KBM-7 (cell line): ENCODE results near the gene KCNJ12.
"Not testable (repeated sequence)": the region's sequence is repeated elsewhere in the genome, so short reads cannot be mapped to it uniquely, and the experiment has no call there.

Source experiments
- DNase-seq: peaks from one replicate; pipeline ENCODE4 v3.0.0-alpha.2; 2015
- in situ Hi-C: fragments of 300-500 bp; cut with MboI; formaldehyde crosslinking; loops from 2 replicates; pipeline ENCODE4 v1.14.3; 2020; ENCODE audit warnings: low sequenced_read_pairs, low pct_unique_long_range_greater_than_20kb, mixed read lengths

Gene KCNJ12

GRCh38 chr17:21378553-21378952 lies 2.4 kb downstream of the KCNJ12 start:
- in situ Hi-C loops = no loop called here
- DNase-seq = no peak

GRCh38 chr17:21379080-21379711 lies 3.0 kb downstream of the KCNJ12 start:
- in situ Hi-C loops = no loop called here
- DNase-seq = no peak

GRCh38 chr17:21380659-21381058 lies 4.5 kb downstream of the KCNJ12 start:
- no peak for DNase-seq
- in situ Hi-C loops = no loop called here

- in situ Hi-C loops = no loop called here
- no peak for DNase-seq
Measured at GRCh38 chr17:21381076-21381706, 5.0 kb downstream of the KCNJ12 start.

- DNase-seq = no peak
- in situ Hi-C loops = no loop called here
Measured at GRCh38 chr17:21382560-21383495, 6.7 kb downstream of the KCNJ12 start.

GRCh38 chr17:21385281-21385845 lies 9.2 kb downstream of the KCNJ12 start:
- in situ Hi-C loops = no loop called here
- no peak for DNase-seq

- in situ Hi-C loops = no loop called here
- DNase-seq = no peak
Measured at GRCh38 chr17:21387616-21388015, 11.5 kb downstream of the KCNJ12 start.

GRCh38 chr17:21388066-21388465 lies 11.9 kb downstream of the KCNJ12 start:
- DNase-seq = no peak
- in situ Hi-C loops = no loop called here

GRCh38 chr17:21388944-21389343 lies 12.8 kb downstream of the KCNJ12 start:
- no peak for DNase-seq
- in situ Hi-C loops = no loop called here

GRCh38 chr17:21389394-21389793 lies 13.2 kb downstream of the KCNJ12 start:
- in situ Hi-C loops = no loop called here
- no peak for DNase-seq

- in situ Hi-C loops = no loop called here
- no peak for DNase-seq
Measured at GRCh38 chr17:21390294-21390693, 14.1 kb downstream of the KCNJ12 start.

- DNase-seq = no peak
- in situ Hi-C loops = no loop called here
Measured at GRCh38 chr17:21392266-21392665, 16.1 kb downstream of the KCNJ12 start.

- no peak for DNase-seq
- in situ Hi-C loops = no loop called here
Measured at GRCh38 chr17:21394265-21394664, 18.1 kb downstream of the KCNJ12 start.

- DNase-seq = no peak
- in situ Hi-C loops = no loop called here
Measured at GRCh38 chr17:21395764-21396163, 19.6 kb downstream of the KCNJ12 start.

GRCh38 chr17:21396237-21396636 lies 20.1 kb downstream of the KCNJ12 start:
- no peak for DNase-seq
- in situ Hi-C loops = no loop called here

- in situ Hi-C loops = no loop called here
- DNase-seq = no peak
Measured at GRCh38 chr17:21397341-21398190, 21.4 kb downstream of the KCNJ12 start.

- in situ Hi-C loops = no loop called here
- DNase-seq = no peak
Measured at GRCh38 chr17:21399474-21400186, 23.5 kb downstream of the KCNJ12 start.

- in situ Hi-C loops, DNase-seq: not testable (repeated sequence)
Measured at GRCh38 chr17:21400187-21400569, 24.0 kb downstream of the KCNJ12 start.
